ENCODE data around the gene TSPAN10. TPM values are rescaled to one million over a fixed set of nuclear protein-coding genes. Genes with fewer than 3 reads are reported as not detected.
A peak's percentile ranks its signal among the peaks of the same experiment; 100 is the strongest.

TSPAN10 gene
- total RNA-seq, 1 donor from 2014 or later, result 0.52 TPM

GRCh38 chr17:81684442-81684911 is 47.5 kb downstream of the TSPAN10 start:
- Histone ChIP-seq H3K4me3 (ENCODE audit: low read length in 3 of 3) (peak overlapping the region; percentile 89 to 91 (median 89)), H3K9me3 (ENCODE audit: control insufficient read depth in 3 of 3, low read length in 3 of 3) (no peaks in the 10 kb centered on the region), H3K9ac (ENCODE audit: low read depth in 1 of 3, low read length in 3 of 3) (peak overlapping the region; percentile 88 to 92 (median 89)), H3K27ac (ENCODE audit: low read depth, low read length) (peak overlapping the region; percentile 64), H3K36me3 (ENCODE audit: control insufficient read depth in 3 of 3, insufficient read depth in 3 of 3, low read length in 3 of 3) (peaks cover 37 to 40% (median 39%) of the 10 kb centered on the region in 3 donors), H3K27me3 (ENCODE audit: control insufficient read depth in 3 of 3, insufficient read depth in 3 of 3, low read length in 3 of 3) (no peaks in the 10 kb centered on the region), H3K4me1 (ENCODE audit: control insufficient read depth in 3 of 3, insufficient read depth in 3 of 3, low read length in 3 of 3) (peaks cover 26 to 35% (median 29%) of the 10 kb centered on the region in 3 donors)

- H3K27ac ChIP-seq (ENCODE audit: low read depth, low read length), result no peak overlapping the region
- H3K4me3 ChIP-seq (ENCODE audit: low read length in 3 of 3), result peak overlapping the region; percentile 89 to 91 (median 89)
- no peaks in the 10 kb centered on the region for H3K27me3 ChIP-seq (ENCODE audit: control insufficient read depth in 3 of 3, insufficient read depth in 3 of 3, low read length in 3 of 3)
- H3K36me3 ChIP-seq (ENCODE audit: control insufficient read depth in 3 of 3, insufficient read depth in 3 of 3, low read length in 3 of 3), result peaks cover 43 to 44% (median 43%) of the 10 kb centered on the region in 3 donors
- H3K4me1 ChIP-seq (ENCODE audit: control insufficient read depth in 3 of 3, insufficient read depth in 3 of 3, low read length in 3 of 3), result peaks cover 26 to 35% (median 27%) of the 10 kb centered on the region in 3 donors
- peak overlapping the region; percentile 88 to 92 (median 89) for H3K9ac ChIP-seq (ENCODE audit: low read depth in 1 of 3, low read length in 3 of 3)
- no peaks in the 10 kb centered on the region for H3K9me3 ChIP-seq (ENCODE audit: control insufficient read depth in 3 of 3, low read length in 3 of 3)
These were observed 48.1 kb downstream of the TSPAN10 start for GRCh38 chr17:81685108-81685507.

- H3K4me3 ChIP-seq (ENCODE audit: low read length in 3 of 3), result no peak overlapping the region
- H3K9me3 ChIP-seq (ENCODE audit: control insufficient read depth in 3 of 3, low read length in 3 of 3), result no peaks in the 10 kb centered on the region
- peaks cover 25 to 33% (median 26%) of the 10 kb centered on the region in 3 donors for H3K4me1 ChIP-seq (ENCODE audit: control insufficient read depth in 3 of 3, insufficient read depth in 3 of 3, low read length in 3 of 3)
- H3K27me3 ChIP-seq (ENCODE audit: control insufficient read depth in 3 of 3, insufficient read depth in 3 of 3, low read length in 3 of 3), result no peaks in the 10 kb centered on the region
- no peak overlapping the region for H3K27ac ChIP-seq (ENCODE audit: low read depth, low read length)
- H3K36me3 ChIP-seq (ENCODE audit: control insufficient read depth in 3 of 3, insufficient read depth in 3 of 3, low read length in 3 of 3), result peaks cover 52 to 54% (median 52%) of the 10 kb centered on the region in 3 donors
- no peak overlapping the region for H3K9ac ChIP-seq (ENCODE audit: low read depth in 1 of 3, low read length in 3 of 3)
These were observed 49.6 kb downstream of the TSPAN10 start for GRCh38 chr17:81686614-81687013.

- Histone ChIP-seq H3K4me1 (ENCODE audit: control insufficient read depth in 3 of 3, insufficient read depth in 3 of 3, low read length in 3 of 3) (peaks cover 16 to 22% (median 19%) of the 10 kb centered on the region in 3 donors), H3K9me3 (ENCODE audit: control insufficient read depth in 3 of 3, low read length in 3 of 3) (no peaks in the 10 kb centered on the region), H3K4me3 (ENCODE audit: low read length in 3 of 3) (no peak overlapping the region), H3K36me3 (ENCODE audit: control insufficient read depth in 3 of 3, insufficient read depth in 3 of 3, low read length in 3 of 3) (peaks cover 61 to 62% (median 62%) of the 10 kb centered on the region in 3 donors), H3K9ac (ENCODE audit: low read depth in 1 of 3, low read length in 3 of 3) (no peak overlapping the region), H3K27me3 (ENCODE audit: control insufficient read depth in 3 of 3, insufficient read depth in 3 of 3, low read length in 3 of 3) (no peaks in the 10 kb centered on the region), H3K27ac (ENCODE audit: low read depth, low read length) (no peak overlapping the region)
These were observed 51.0 kb downstream of the TSPAN10 start for GRCh38 chr17:81687770-81688541.

GRCh38 chr17:81688616-81689015 is 51.6 kb downstream of the TSPAN10 start:
- H3K27ac ChIP-seq (ENCODE audit: low read depth, low read length), result no peak overlapping the region
- H3K4me1 ChIP-seq (ENCODE audit: control insufficient read depth in 3 of 3, insufficient read depth in 3 of 3, low read length in 3 of 3), result peaks cover 14 to 18% (median 16%) of the 10 kb centered on the region in 3 donors
- no peaks in the 10 kb centered on the region for H3K9me3 ChIP-seq (ENCODE audit: control insufficient read depth in 3 of 3, low read length in 3 of 3)
- no peaks in the 10 kb centered on the region for H3K27me3 ChIP-seq (ENCODE audit: control insufficient read depth in 3 of 3, insufficient read depth in 3 of 3, low read length in 3 of 3)
- H3K36me3 ChIP-seq (ENCODE audit: control insufficient read depth in 3 of 3, insufficient read depth in 3 of 3, low read length in 3 of 3), result peaks cover 61 to 66% (median 66%) of the 10 kb centered on the region in 3 donors
- no peak overlapping the region for H3K4me3 ChIP-seq (ENCODE audit: low read length in 3 of 3)
- H3K9ac ChIP-seq (ENCODE audit: low read depth in 1 of 3, low read length in 3 of 3), result no peak overlapping the region

GRCh38 chr17:81690066-81690465 is 53.1 kb downstream of the TSPAN10 start:
- peaks cover 72 to 78% (median 77%) of the 10 kb centered on the region in 3 donors for H3K36me3 ChIP-seq (ENCODE audit: control insufficient read depth in 3 of 3, insufficient read depth in 3 of 3, low read length in 3 of 3)
- peaks cover 6 to 10% (median 8%) of the 10 kb centered on the region in 3 donors for H3K4me1 ChIP-seq (ENCODE audit: control insufficient read depth in 3 of 3, insufficient read depth in 3 of 3, low read length in 3 of 3)
- H3K4me3 ChIP-seq (ENCODE audit: low read length in 3 of 3), result no peak overlapping the region
- no peaks in the 10 kb centered on the region for H3K9me3 ChIP-seq (ENCODE audit: control insufficient read depth in 3 of 3, low read length in 3 of 3)
- H3K9ac ChIP-seq (ENCODE audit: low read depth in 1 of 3, low read length in 3 of 3), result no peak overlapping the region
- no peak overlapping the region for H3K27ac ChIP-seq (ENCODE audit: low read depth, low read length)
- H3K27me3 ChIP-seq (ENCODE audit: control insufficient read depth in 3 of 3, insufficient read depth in 3 of 3, low read length in 3 of 3), result no peaks in the 10 kb centered on the region

- no peaks in the 10 kb centered on the region for H3K27me3 ChIP-seq (ENCODE audit: control insufficient read depth in 3 of 3, insufficient read depth in 3 of 3, low read length in 3 of 3)
- H3K27ac ChIP-seq (ENCODE audit: low read depth, low read length), result no peak overlapping the region
- no peak overlapping the region for H3K4me3 ChIP-seq (ENCODE audit: low read length in 3 of 3)
- H3K9me3 ChIP-seq (ENCODE audit: control insufficient read depth in 3 of 3, low read length in 3 of 3), result no peaks in the 10 kb centered on the region
- peaks cover under 1 to 5% (median 3%) of the 10 kb centered on the region in 3 donors for H3K4me1 ChIP-seq (ENCODE audit: control insufficient read depth in 3 of 3, insufficient read depth in 3 of 3, low read length in 3 of 3)
- H3K9ac ChIP-seq (ENCODE audit: low read depth in 1 of 3, low read length in 3 of 3), result no peak overlapping the region
- peaks cover 76 to 81% (median 81%) of the 10 kb centered on the region in 3 donors for H3K36me3 ChIP-seq (ENCODE audit: control insufficient read depth in 3 of 3, insufficient read depth in 3 of 3, low read length in 3 of 3)
These were observed 53.6 kb downstream of the TSPAN10 start for GRCh38 chr17:81690549-81690948.

- H3K9ac ChIP-seq (ENCODE audit: low read depth in 1 of 3, low read length in 3 of 3), result no peak overlapping the region
- H3K36me3 ChIP-seq (ENCODE audit: control insufficient read depth in 3 of 3, insufficient read depth in 3 of 3, low read length in 3 of 3), result peaks cover 75 to 83% (median 82%) of the 10 kb centered on the region in 3 donors
- no peaks in the 10 kb centered on the region for H3K27me3 ChIP-seq (ENCODE audit: control insufficient read depth in 3 of 3, insufficient read depth in 3 of 3, low read length in 3 of 3)
- H3K9me3 ChIP-seq (ENCODE audit: control insufficient read depth in 3 of 3, low read length in 3 of 3), result no peaks in the 10 kb centered on the region
- H3K4me1 ChIP-seq (ENCODE audit: control insufficient read depth in 3 of 3, insufficient read depth in 3 of 3, low read length in 3 of 3), result no peaks in the 10 kb centered on the region
- no peak overlapping the region for H3K27ac ChIP-seq (ENCODE audit: low read depth, low read length)
- H3K4me3 ChIP-seq (ENCODE audit: low read length in 3 of 3), result no peak overlapping the region
These were observed 54.2 kb downstream of the TSPAN10 start for GRCh38 chr17:81691196-81691595.

- Histone ChIP-seq H3K9ac (ENCODE audit: low read depth in 1 of 3, low read length in 3 of 3) (no peak overlapping the region), H3K4me1 (ENCODE audit: control insufficient read depth in 3 of 3, insufficient read depth in 3 of 3, low read length in 3 of 3) (peaks cover 0 to 3% (median 2%) of the 10 kb centered on the region in 3 donors), H3K4me3 (ENCODE audit: low read length in 3 of 3) (no peak overlapping the region), H3K27ac (ENCODE audit: low read depth, low read length) (no peak overlapping the region), H3K27me3 (ENCODE audit: control insufficient read depth in 3 of 3, insufficient read depth in 3 of 3, low read length in 3 of 3) (no peaks in the 10 kb centered on the region), H3K9me3 (ENCODE audit: control insufficient read depth in 3 of 3, low read length in 3 of 3) (no peaks in the 10 kb centered on the region), H3K36me3 (ENCODE audit: control insufficient read depth in 3 of 3, insufficient read depth in 3 of 3, low read length in 3 of 3) (peaks cover 74 to 83% (median 82%) of the 10 kb centered on the region in 3 donors)
These were observed 54.6 kb downstream of the TSPAN10 start for GRCh38 chr17:81691608-81692007.
